ENCODE measurements around the gene LRP1B. TPM values are rescaled to one million over a fixed set of nuclear protein-coding genes. Genes with fewer than 3 reads are reported as not detected.

The LRP1B gene
- total and polyA plus RNA-seq, 2 experiments from 2014 or later, result not detected

GRCh38 chr2:142153601-142154000 is 22.8 kb upstream of the LRP1B start:
- H3K27me3 ChIP-seq (replicated peaks; ENCODE audit: insufficient read depth), result no peaks in the 10 kb centered on the region
- H2AFZ ChIP-seq, result no peak overlapping the region
- WGBS, 2 experiments (ENCODE audit: low coverage in 1 of 2, low lambda C conversion rate in 2 of 2, missing lambda C conversion rate in 2 of 2), result 13 to 26% methylated on average over 1 of the region's 1 CpG
- no peak overlapping the region for H3K9ac ChIP-seq
- no peaks in the 10 kb centered on the region for H3K79me2 ChIP-seq (ENCODE audit: insufficient read depth)
- no peaks in the 10 kb centered on the region for H3K36me3 ChIP-seq (ENCODE audit: low read depth)
- H3K4me2 ChIP-seq (ENCODE audit: unreplicated experiment), result no peak overlapping the region
- H3F3A ChIP-seq (ENCODE audit: insufficient read depth), result no peaks in the 10 kb centered on the region
- H3K9me3 ChIP-seq (ENCODE audit: low read depth), result no peaks in the 10 kb centered on the region
- no peak overlapping the region for H3K27ac ChIP-seq
- no peaks in the 10 kb centered on the region for H3K9me2 ChIP-seq (ENCODE audit: insufficient read depth)
- TF ChIP-seq EZH2phosphoT487 (IDR thresholded peaks at IDR 0.05; ENCODE audit: insufficient read depth, low read depth), result no peak
- TF ChIP-seq EZH2 (IDR thresholded peaks at IDR 0.05; ENCODE audit: insufficient read depth, poor library complexity, severe bottlenecking), result no peak
- H3K4me1 ChIP-seq (ENCODE audit: insufficient read depth), result no peaks in the 10 kb centered on the region
- H4K20me1 ChIP-seq (ENCODE audit: insufficient read depth), result no peaks in the 10 kb centered on the region
- no peak for DNase-seq
- in situ Hi-C loops (cut with MboI), result no loop called here
- H3K4me3 ChIP-seq, result no peak overlapping the region

- H3K79me2 ChIP-seq (ENCODE audit: insufficient read depth), result no peaks in the 10 kb centered on the region
- no peaks in the 10 kb centered on the region for H4K20me1 ChIP-seq (ENCODE audit: insufficient read depth)
- no peaks in the 10 kb centered on the region for H3K9me2 ChIP-seq (ENCODE audit: insufficient read depth)
- H3K27me3 ChIP-seq (replicated peaks; ENCODE audit: insufficient read depth), result no peaks in the 10 kb centered on the region
- no peaks in the 10 kb centered on the region for H3K9me3 ChIP-seq (ENCODE audit: low read depth)
- H3F3A ChIP-seq (ENCODE audit: insufficient read depth), result no peaks in the 10 kb centered on the region
- WGBS, 2 experiments (ENCODE audit: low coverage in 1 of 2, low lambda C conversion rate in 2 of 2, missing lambda C conversion rate in 2 of 2), result 33 to 65% methylated on average over 1 of the region's 1 CpG
- no peak overlapping the region for H2AFZ ChIP-seq
- H3K27ac ChIP-seq, result no peak overlapping the region
- H3K4me3 ChIP-seq, result no peak overlapping the region
- H3K4me1 ChIP-seq (ENCODE audit: insufficient read depth), result no peaks in the 10 kb centered on the region
- TF ChIP-seq EZH2phosphoT487 (IDR thresholded peaks at IDR 0.05; ENCODE audit: insufficient read depth, low read depth) (no peak), EZH2 (IDR thresholded peaks at IDR 0.05; ENCODE audit: insufficient read depth, poor library complexity, severe bottlenecking) (no peak)
- no peak for DNase-seq
- H3K36me3 ChIP-seq (ENCODE audit: low read depth), result no peaks in the 10 kb centered on the region
- no peak overlapping the region for H3K4me2 ChIP-seq (ENCODE audit: unreplicated experiment)
- in situ Hi-C loops (cut with MboI), result no loop called here
- H3K9ac ChIP-seq, result no peak overlapping the region
These were observed 19.6 kb upstream of the LRP1B start for GRCh38 chr2:142150453-142150852.

- in situ Hi-C loops (cut with MboI), result no loop called here
- DNase-seq, result no peak
- H3K4me3 ChIP-seq, result no peak overlapping the region
- H3K4me2 ChIP-seq (ENCODE audit: unreplicated experiment), result no peak overlapping the region
- no peaks in the 10 kb centered on the region for H3K9me2 ChIP-seq (ENCODE audit: insufficient read depth)
- H3K4me1 ChIP-seq (ENCODE audit: insufficient read depth), result no peaks in the 10 kb centered on the region
- H3K9me3 ChIP-seq (ENCODE audit: low read depth), result no peaks in the 10 kb centered on the region
- H3K36me3 ChIP-seq (ENCODE audit: low read depth), result no peaks in the 10 kb centered on the region
- WGBS, 2 experiments (ENCODE audit: low coverage in 1 of 2, low lambda C conversion rate in 2 of 2, missing lambda C conversion rate in 2 of 2), result 46 to 72% methylated on average over 2 of the region's 2 CpGs
- H4K20me1 ChIP-seq (ENCODE audit: insufficient read depth), result no peaks in the 10 kb centered on the region
- H2AFZ ChIP-seq, result no peak overlapping the region
- peaks cover under 1% of the 10 kb centered on the region; the same call in 1 of the 2 replicates for H3K27me3 ChIP-seq (replicated peaks; ENCODE audit: insufficient read depth)
- no peaks in the 10 kb centered on the region for H3F3A ChIP-seq (ENCODE audit: insufficient read depth)
- no peaks in the 10 kb centered on the region for H3K79me2 ChIP-seq (ENCODE audit: insufficient read depth)
- TF ChIP-seq EZH2phosphoT487 (IDR thresholded peaks at IDR 0.05; ENCODE audit: insufficient read depth, low read depth) (no peak), EZH2 (IDR thresholded peaks at IDR 0.05; ENCODE audit: insufficient read depth, poor library complexity, severe bottlenecking) (no peak)
- no peak overlapping the region for H3K9ac ChIP-seq
- H3K27ac ChIP-seq, result no peak overlapping the region
These were observed 13.7 kb upstream of the LRP1B start for GRCh38 chr2:142144547-142144946.

- Histone ChIP-seq H3K79me2 (ENCODE audit: insufficient read depth) (no peaks in the 10 kb centered on the region), H3K4me3 (no peak overlapping the region), H3K9ac (no peak overlapping the region), H3K27me3 (replicated peaks; ENCODE audit: insufficient read depth) (peaks cover 10% of the 10 kb centered on the region), H4K20me1 (ENCODE audit: insufficient read depth) (no peaks in the 10 kb centered on the region), H3F3A (ENCODE audit: insufficient read depth) (no peaks in the 10 kb centered on the region), H2AFZ (no peak overlapping the region), H3K9me2 (ENCODE audit: insufficient read depth) (no peaks in the 10 kb centered on the region), H3K27ac (no peak overlapping the region), H3K4me1 (ENCODE audit: insufficient read depth) (no peaks in the 10 kb centered on the region), H3K9me3 (ENCODE audit: low read depth) (no peaks in the 10 kb centered on the region), H3K4me2 (ENCODE audit: unreplicated experiment) (no peak overlapping the region), H3K36me3 (ENCODE audit: low read depth) (no peaks in the 10 kb centered on the region)
- WGBS, 2 experiments (ENCODE audit: low coverage in 1 of 2, low lambda C conversion rate in 2 of 2, missing lambda C conversion rate in 2 of 2), result 69 to 80% methylated on average over 3 of the region's 3 CpGs
- no peak for DNase-seq
- TF ChIP-seq EZH2 (IDR thresholded peaks at IDR 0.05; ENCODE audit: insufficient read depth, poor library complexity, severe bottlenecking) (no peak), EZH2phosphoT487 (IDR thresholded peaks at IDR 0.05; ENCODE audit: insufficient read depth, low read depth) (no peak)
- in situ Hi-C loops (cut with MboI), result no loop called here
These were observed 11.8 kb upstream of the LRP1B start for GRCh38 chr2:142142595-142142994.

- H3K36me3 ChIP-seq (ENCODE audit: low read depth), result no peaks in the 10 kb centered on the region
- H3K4me2 ChIP-seq (ENCODE audit: unreplicated experiment), result no peak overlapping the region
- no peaks in the 10 kb centered on the region for H4K20me1 ChIP-seq (ENCODE audit: insufficient read depth)
- H3K9ac ChIP-seq, result no peak overlapping the region
- no peak overlapping the region for H3K27ac ChIP-seq
- H3K4me1 ChIP-seq (ENCODE audit: insufficient read depth), result no peaks in the 10 kb centered on the region
- TF ChIP-seq EZH2 (IDR thresholded peaks at IDR 0.05; ENCODE audit: insufficient read depth, poor library complexity, severe bottlenecking) (no peak), EZH2phosphoT487 (IDR thresholded peaks at IDR 0.05; ENCODE audit: insufficient read depth, low read depth) (no peak)
- H3K27me3 ChIP-seq (replicated peaks; ENCODE audit: insufficient read depth), result peaks cover 13% of the 10 kb centered on the region
- H2AFZ ChIP-seq, result no peak overlapping the region
- WGBS, 2 experiments (ENCODE audit: low coverage in 1 of 2, low lambda C conversion rate in 2 of 2, missing lambda C conversion rate in 2 of 2), result 0 to 3% methylated on average over 2 of the region's 2 CpGs
- no peak overlapping the region for H3K4me3 ChIP-seq
- no peaks in the 10 kb centered on the region for H3K9me2 ChIP-seq (ENCODE audit: insufficient read depth)
- peak; percentile 34 for DNase-seq
- no peaks in the 10 kb centered on the region for H3K79me2 ChIP-seq (ENCODE audit: insufficient read depth)
- in situ Hi-C loops (cut with MboI), result no loop called here
- H3F3A ChIP-seq (ENCODE audit: insufficient read depth), result no peaks in the 10 kb centered on the region
- H3K9me3 ChIP-seq (ENCODE audit: low read depth), result no peaks in the 10 kb centered on the region
These were observed 9.6 kb upstream of the LRP1B start for GRCh38 chr2:142140434-142140845.
